HFFc6 (cell line): ENCODE data around the gene ARFRP1. TPM values are rescaled to one million over a fixed set of nuclear protein-coding genes. Genes with fewer than 3 reads are reported as not detected.

ENCODE experiments used
- DNase-seq: peaks from one replicate; pipeline ENCODE4 v3.0.0-alpha.2; 2018
- H3K27ac Mint-ChIP-seq: 2 replicates; pipeline ENCODE4 v1.8.0; 2020; ENCODE audit warnings: mild to moderate bottlenecking, mixed read lengths
- H3K27me3 Mint-ChIP-seq: 2 replicates; pipeline ENCODE4 v1.8.0; 2021; ENCODE audit warnings: mild to moderate bottlenecking, moderate library complexity, mixed read lengths; ENCODE audit not compliant: insufficient read depth
- H3K36me3 Mint-ChIP-seq: 2 replicates; pipeline ENCODE4 v1.8.0; 2021; ENCODE audit warnings: low read depth, mixed read lengths
- H3K4me1 Mint-ChIP-seq: 2 replicates; pipeline ENCODE4 v1.8.0; 2020; ENCODE audit warnings: low read depth, mixed read lengths
- H3K4me3 Mint-ChIP-seq: 2 replicates; pipeline ENCODE4 v1.8.0; 2020; ENCODE audit warnings: mild to moderate bottlenecking, moderate library complexity, mixed read lengths
- H3K9me3 Mint-ChIP-seq: 2 replicates; pipeline ENCODE4 v1.8.0; 2020; ENCODE audit warnings: mild to moderate bottlenecking, mixed read lengths
- total RNA-seq, 6 experiments: library from RNA; stranded (reverse); fragmentation: NEBNext Ultra II Directional; extraction: Animal tissue kit (Norgen Biotek cat#: 25700); gene quantifications; 2 replicates in 1 of 6; 3 replicates in 5 of 6; pipeline ENCODE4 v1.2.3, GENCODE V29; 2021
- TF ChIP-seq, protein P1 (sequence below): fragments of 200-600 bp; sonication (generic); IDR thresholded peaks from 2 replicates; pipeline ENCODE4 v1.5.0; 2021; ENCODE audit warnings: antibody characterized with exemption, mild to moderate bottlenecking

ARFRP1 gene
- total RNA-seq, 6 experiments from 2014 or later = 35.1 to 44.2 (median 37.4) TPM

DNA sequence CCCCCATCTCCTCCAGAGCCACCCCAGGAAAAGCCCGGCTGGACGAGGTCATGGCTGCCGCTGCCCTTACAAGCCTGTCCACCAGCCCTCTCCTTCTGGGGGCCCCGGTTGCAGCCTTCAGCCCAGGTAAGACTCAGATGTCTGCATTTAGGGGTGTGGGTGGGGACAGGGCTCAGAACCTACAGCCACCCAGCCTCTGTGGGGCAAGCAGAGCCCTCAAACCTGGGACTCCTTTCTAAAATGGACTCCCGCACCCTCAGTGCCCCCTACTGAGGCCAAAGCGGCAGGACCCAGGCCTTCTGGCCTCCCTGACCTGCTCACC, 33.5 kb upstream of the ARFRP1 start:
- Mint-ChIP-seq H3K27me3 (no peaks in the 10 kb centered on the region; the same call in none of the 2 replicates), H3K4me1 (no peaks in the 10 kb centered on the region), H3K27ac (peak overlapping the region; percentile 64), H3K9me3 (no peaks in the 10 kb centered on the region), H3K36me3 (peaks cover 4% of the 10 kb centered on the region; the same call in 1 of the 2 replicates), H3K4me3 (peak overlapping the region; percentile 79)
- no peak for DNase-seq
- TF ChIP-seq, protein P1, sequence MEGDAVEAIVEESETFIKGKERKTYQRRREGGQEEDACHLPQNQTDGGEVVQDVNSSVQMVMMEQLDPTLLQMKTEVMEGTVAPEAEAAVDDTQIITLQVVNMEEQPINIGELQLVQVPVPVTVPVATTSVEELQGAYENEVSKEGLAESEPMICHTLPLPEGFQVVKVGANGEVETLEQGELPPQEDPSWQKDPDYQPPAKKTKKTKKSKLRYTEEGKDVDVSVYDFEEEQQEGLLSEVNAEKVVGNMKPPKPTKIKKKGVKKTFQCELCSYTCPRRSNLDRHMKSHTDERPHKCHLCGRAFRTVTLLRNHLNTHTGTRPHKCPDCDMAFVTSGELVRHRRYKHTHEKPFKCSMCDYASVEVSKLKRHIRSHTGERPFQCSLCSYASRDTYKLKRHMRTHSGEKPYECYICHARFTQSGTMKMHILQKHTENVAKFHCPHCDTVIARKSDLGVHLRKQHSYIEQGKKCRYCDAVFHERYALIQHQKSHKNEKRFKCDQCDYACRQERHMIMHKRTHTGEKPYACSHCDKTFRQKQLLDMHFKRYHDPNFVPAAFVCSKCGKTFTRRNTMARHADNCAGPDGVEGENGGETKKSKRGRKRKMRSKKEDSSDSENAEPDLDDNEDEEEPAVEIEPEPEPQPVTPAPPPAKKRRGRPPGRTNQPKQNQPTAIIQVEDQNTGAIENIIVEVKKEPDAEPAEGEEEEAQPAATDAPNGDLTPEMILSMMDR = no peak

DNA sequence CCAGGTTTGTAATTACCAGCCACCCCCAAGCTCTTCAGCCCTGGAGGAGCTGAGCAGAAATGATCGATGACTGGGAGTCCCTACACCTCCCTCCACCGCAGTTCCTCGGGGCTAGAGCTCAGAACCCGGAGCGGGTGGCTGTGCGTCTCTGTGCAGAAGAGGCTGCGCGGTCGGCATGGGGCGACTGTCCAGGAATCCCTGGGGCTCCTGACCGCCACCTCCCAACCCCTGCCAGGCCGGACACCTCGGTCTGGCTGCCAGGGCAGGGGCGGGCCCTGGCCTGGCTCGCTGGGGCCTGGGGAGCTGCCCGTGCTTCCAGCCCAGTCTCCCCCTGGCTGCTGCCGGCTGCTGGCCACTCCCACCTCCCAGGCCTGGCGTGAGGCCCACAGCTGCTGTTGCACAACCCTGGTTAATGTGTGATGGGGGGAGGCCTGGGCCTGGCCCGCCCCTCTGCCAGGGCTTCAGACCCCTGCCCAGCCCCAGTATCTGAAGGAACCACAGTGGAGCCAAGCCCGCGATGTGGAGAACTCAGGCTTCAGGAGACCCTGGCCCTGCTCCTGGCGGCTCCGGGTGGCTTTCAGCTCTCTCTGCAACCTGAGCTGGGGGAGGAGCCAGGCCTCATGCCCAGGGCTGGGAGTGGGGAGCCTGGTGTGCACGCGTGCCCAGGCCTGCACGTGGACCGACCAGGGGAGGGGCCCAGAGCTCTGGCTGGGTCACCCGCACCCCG, 33.0 kb upstream of the ARFRP1 start:
- Mint-ChIP-seq H3K36me3 (peaks cover 4% of the 10 kb centered on the region; the same call in 1 of the 2 replicates), H3K4me3 (peak overlapping the region; percentile 79), H3K9me3 (no peaks in the 10 kb centered on the region), H3K4me1 (no peaks in the 10 kb centered on the region), H3K27ac (peak overlapping the region; percentile 64), H3K27me3 (peaks cover 2% of the 10 kb centered on the region)
- peak; percentile 86 for DNase-seq
- TF ChIP-seq, protein P1 = peak; percentile 31; the same call in 1 of the 2 replicates

DNA sequence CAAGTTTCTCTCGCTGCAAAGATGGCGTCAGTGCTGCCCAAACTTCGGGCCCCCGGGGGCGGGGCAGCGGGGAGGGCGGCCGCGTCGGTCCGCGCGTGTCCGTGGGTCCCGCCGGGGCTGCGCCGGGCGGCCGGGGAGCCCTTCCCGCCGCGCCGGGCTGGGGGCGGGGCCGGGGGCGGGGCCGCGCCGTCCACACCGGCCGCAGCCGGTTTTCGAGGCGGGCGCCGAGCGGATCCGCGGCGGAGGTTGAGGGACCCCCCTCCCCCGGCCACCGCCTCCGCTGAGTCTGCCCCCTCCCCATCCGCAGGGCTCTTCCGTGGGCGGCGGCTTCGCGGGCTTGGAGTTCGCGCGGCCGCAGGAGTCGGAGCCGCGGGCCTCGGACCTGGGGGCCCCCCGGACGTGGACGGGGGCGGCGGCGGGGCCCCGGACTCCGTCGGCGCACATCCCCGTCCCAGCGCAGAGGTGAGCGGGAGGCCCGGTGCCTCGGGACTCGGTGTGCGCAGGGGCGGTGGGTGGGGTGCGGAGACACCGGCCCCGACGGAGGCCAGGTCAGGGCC, 32.4 kb upstream of the ARFRP1 start:
- H3K27ac Mint-ChIP-seq = no peak overlapping the region; the same call in 1 of the 2 replicates
- no peaks in the 10 kb centered on the region for H3K4me1 Mint-ChIP-seq
- TF ChIP-seq, protein P1 = no peak
- no peak for DNase-seq
- peaks cover 2% of the 10 kb centered on the region for H3K27me3 Mint-ChIP-seq
- H3K4me3 Mint-ChIP-seq = peak overlapping the region; percentile 79
- no peaks in the 10 kb centered on the region for H3K9me3 Mint-ChIP-seq
- peaks cover 4% of the 10 kb centered on the region; the same call in 1 of the 2 replicates for H3K36me3 Mint-ChIP-seq

DNA sequence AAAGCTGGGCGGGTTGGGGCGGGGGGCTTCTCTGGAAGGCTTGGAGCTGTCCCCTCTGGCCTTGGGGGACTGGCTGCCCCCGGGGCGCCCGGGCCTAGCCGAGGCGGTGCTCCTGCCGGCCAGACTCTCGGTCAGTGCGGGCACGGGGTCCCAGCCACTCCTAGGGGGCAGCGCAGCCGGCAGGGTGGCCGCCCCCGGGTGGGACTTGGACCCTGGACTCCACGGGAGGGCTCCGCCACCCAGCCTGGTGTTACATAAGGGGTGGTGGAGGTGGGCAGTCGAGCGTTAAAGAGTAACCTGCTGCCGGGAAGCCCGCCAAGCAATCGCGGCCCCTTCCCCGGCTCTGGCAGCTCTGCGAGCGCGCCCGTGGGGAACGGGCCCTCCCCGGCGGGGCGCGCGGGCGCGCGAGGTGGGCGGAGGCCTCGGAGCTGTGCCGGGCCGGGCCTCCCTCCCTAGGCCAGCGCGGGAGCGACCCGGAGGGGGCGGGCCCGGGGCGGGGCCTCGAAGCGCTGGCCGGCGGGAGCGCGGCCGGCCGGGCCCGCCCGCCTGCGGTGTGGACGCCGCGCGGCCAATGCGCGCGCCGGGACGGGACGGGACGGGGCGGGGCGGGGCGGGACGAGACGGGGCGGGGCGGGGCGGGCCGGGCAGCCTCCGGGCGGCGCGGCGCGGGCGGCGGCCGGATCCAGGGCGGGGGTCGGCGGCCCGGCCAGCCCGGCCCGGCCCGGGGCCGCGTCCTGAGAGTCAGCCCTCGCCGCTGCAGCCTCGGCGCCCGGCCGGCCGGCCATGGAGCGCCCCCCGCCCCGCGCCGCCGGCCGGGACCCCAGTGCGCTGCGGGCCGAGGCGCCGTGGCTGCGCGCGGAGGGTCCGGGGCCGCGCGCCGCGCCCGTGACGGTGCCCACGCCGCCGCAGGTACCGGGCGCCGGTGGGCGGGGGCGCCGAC, 31.6 kb upstream of the ARFRP1 start, which contains the start of gene SLC2A4RG:
Gene SLC2A4RG, plus strand, starts transcription at position 647 of the 940 bp plus-strand sequence. Its CDS starts 137 bp downstream, at position 784.
- Mint-ChIP-seq H3K27ac (peak within 1 kb of the TSS; percentile 64; the same call in 1 of the 2 replicates), H3K4me1 (no peaks in the 10 kb centered on the region)
- TF ChIP-seq, protein P1 = no peak

DNA sequence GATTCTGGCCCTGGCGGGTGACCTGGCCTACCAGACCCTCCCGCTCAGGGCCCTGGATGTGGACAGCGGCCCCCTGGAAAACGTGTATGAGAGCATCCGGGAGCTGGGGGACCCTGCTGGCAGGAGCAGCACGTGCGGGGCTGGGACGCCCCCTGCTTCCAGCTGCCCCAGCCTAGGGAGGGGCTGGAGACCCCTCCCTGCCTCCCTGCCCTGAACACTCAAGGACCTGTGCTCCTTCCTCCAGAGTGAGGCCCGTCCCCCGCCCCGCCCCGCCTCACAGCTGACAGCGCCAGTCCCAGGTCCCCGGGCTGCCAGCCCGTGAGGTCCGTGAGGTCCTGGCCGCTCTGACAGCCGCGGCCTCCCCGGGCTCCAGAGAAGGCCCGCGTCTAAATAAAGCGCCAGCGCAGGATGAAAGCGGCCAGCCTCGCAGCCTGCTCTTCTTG, 30.9 kb upstream of the ARFRP1 start:
- no peak for DNase-seq
- H3K27me3 Mint-ChIP-seq = peaks cover 2% of the 10 kb centered on the region
- H3K9me3 Mint-ChIP-seq = no peaks in the 10 kb centered on the region
- H3K4me3 Mint-ChIP-seq = no peak overlapping the region
- no peak overlapping the region for H3K27ac Mint-ChIP-seq
- H3K36me3 Mint-ChIP-seq = peaks cover 6% of the 10 kb centered on the region; the same call in 1 of the 2 replicates
- TF ChIP-seq, protein P1 = no peak; the same call in 1 of the 2 replicates
- no peaks in the 10 kb centered on the region for H3K4me1 Mint-ChIP-seq

More for the DNA sequence above, 31.6 kb upstream of the ARFRP1 start, which contains the start of gene SLC2A4RG:
- Mint-ChIP-seq H3K9me3 (no peaks in the 10 kb centered on the region), H3K36me3 (peaks cover 4% of the 10 kb centered on the region; the same call in 1 of the 2 replicates), H3K4me3 (peak within 1 kb of the TSS; percentile 79), H3K27me3 (peaks cover 2% of the 10 kb centered on the region)
- peak; percentile 28 for DNase-seq
